ENCODE measurements around the gene NECAB3.

Gene NECAB3

GRCh38 chr20:33645396-33645795, 28.8 kb downstream of the NECAB3 start:
- H3K9me2 ChIP-seq (ENCODE audit: low read depth, low read length): no peaks in the 10 kb centered on the region
- no peak overlapping the region for H3K4me2 ChIP-seq (ENCODE audit: low read length)
- no peaks in the 10 kb centered on the region for H3K79me2 ChIP-seq (ENCODE audit: insufficient read depth, low read length)
- H3K9me3 ChIP-seq (ENCODE audit: low read length): no peaks in the 10 kb centered on the region
- peaks cover 6% of the 10 kb centered on the region for H3K4me1 ChIP-seq (ENCODE audit: insufficient read depth, low read length, severe bottlenecking)
- H3K27me3 ChIP-seq (ENCODE audit: insufficient read depth, low read length): no peaks in the 10 kb centered on the region
- no peaks in the 10 kb centered on the region for H4K20me1 ChIP-seq (ENCODE audit: insufficient read depth, low read length)
- H3K4me3 ChIP-seq (ENCODE audit: low read depth, low read length, poor library complexity, severe bottlenecking): no peak overlapping the region
- no peak overlapping the region for H3K9ac ChIP-seq (ENCODE audit: low read length)
- H3F3A ChIP-seq (ENCODE audit: insufficient read depth, low read length): no peaks in the 10 kb centered on the region
- peaks cover 33% of the 10 kb centered on the region for H3K36me3 ChIP-seq (ENCODE audit: insufficient read depth, low read length)
- no peak overlapping the region for H2AFZ ChIP-seq (ENCODE audit: low read length)
- no peak overlapping the region for H3K27ac ChIP-seq (ENCODE audit: low read depth, low read length, poor library complexity, severe bottlenecking)
- TF ChIP-seq CTCF (IDR thresholded peaks at IDR 0.05; ENCODE audit: low read length) (no peak), EZH2 (IDR thresholded peaks at IDR 0.05; ENCODE audit: borderline replicate concordance, low read length) (no peak)

- no peaks in the 10 kb centered on the region for H3K27me3 ChIP-seq (ENCODE audit: insufficient read depth, low read length)
- no peaks in the 10 kb centered on the region for H4K20me1 ChIP-seq (ENCODE audit: insufficient read depth, low read length)
- H3K36me3 ChIP-seq (ENCODE audit: insufficient read depth, low read length): peaks cover 35% of the 10 kb centered on the region
- no peak overlapping the region for H3K27ac ChIP-seq (ENCODE audit: low read depth, low read length, poor library complexity, severe bottlenecking)
- H3K4me2 ChIP-seq (ENCODE audit: low read length): no peak overlapping the region
- H2AFZ ChIP-seq (ENCODE audit: low read length): no peak overlapping the region
- no peak overlapping the region for H3K4me3 ChIP-seq (ENCODE audit: low read depth, low read length, poor library complexity, severe bottlenecking)
- H3K9me2 ChIP-seq (ENCODE audit: low read depth, low read length): no peaks in the 10 kb centered on the region
- TF ChIP-seq CTCF (IDR thresholded peaks at IDR 0.05; ENCODE audit: low read length): no peak
- no peak for TF ChIP-seq EZH2 (IDR thresholded peaks at IDR 0.05; ENCODE audit: borderline replicate concordance, low read length)
- H3K79me2 ChIP-seq (ENCODE audit: insufficient read depth, low read length): no peaks in the 10 kb centered on the region
- H3F3A ChIP-seq (ENCODE audit: insufficient read depth, low read length): no peaks in the 10 kb centered on the region
- H3K9ac ChIP-seq (ENCODE audit: low read length): no peak overlapping the region
- H3K4me1 ChIP-seq (ENCODE audit: insufficient read depth, low read length, severe bottlenecking): peaks cover 6% of the 10 kb centered on the region
- no peaks in the 10 kb centered on the region for H3K9me3 ChIP-seq (ENCODE audit: low read length)
Observed at GRCh38 chr20:33645072-33645358, 29.2 kb downstream of the NECAB3 start.

GRCh38 chr20:33644313-33645071, 29.7 kb downstream of the NECAB3 start:
- peaks cover 39% of the 10 kb centered on the region for H3K36me3 ChIP-seq (ENCODE audit: insufficient read depth, low read length)
- no peaks in the 10 kb centered on the region for H3F3A ChIP-seq (ENCODE audit: insufficient read depth, low read length)
- H4K20me1 ChIP-seq (ENCODE audit: insufficient read depth, low read length): no peaks in the 10 kb centered on the region
- no peak overlapping the region for H2AFZ ChIP-seq (ENCODE audit: low read length)
- no peak overlapping the region for H3K4me3 ChIP-seq (ENCODE audit: low read depth, low read length, poor library complexity, severe bottlenecking)
- H3K27me3 ChIP-seq (ENCODE audit: insufficient read depth, low read length): no peaks in the 10 kb centered on the region
- H3K9ac ChIP-seq (ENCODE audit: low read length): no peak overlapping the region
- H3K9me3 ChIP-seq (ENCODE audit: low read length): no peaks in the 10 kb centered on the region
- no peaks in the 10 kb centered on the region for H3K9me2 ChIP-seq (ENCODE audit: low read depth, low read length)
- no peak for TF ChIP-seq EZH2 (IDR thresholded peaks at IDR 0.05; ENCODE audit: borderline replicate concordance, low read length)
- no peak for TF ChIP-seq CTCF (IDR thresholded peaks at IDR 0.05; ENCODE audit: low read length)
- no peaks in the 10 kb centered on the region for H3K79me2 ChIP-seq (ENCODE audit: insufficient read depth, low read length)
- H3K4me1 ChIP-seq (ENCODE audit: insufficient read depth, low read length, severe bottlenecking): peaks cover 6% of the 10 kb centered on the region
- H3K27ac ChIP-seq (ENCODE audit: low read depth, low read length, poor library complexity, severe bottlenecking): no peak overlapping the region
- no peak overlapping the region for H3K4me2 ChIP-seq (ENCODE audit: low read length)
